ENCODE measurements around the gene ACTL6B. TPM values are rescaled to one million over a fixed set of nuclear protein-coding genes. Genes with fewer than 3 reads are reported as not detected.

Gene ACTL6B
- total RNA-seq, 1 experiment from 2014 or later = 1.3 TPM

DNA sequence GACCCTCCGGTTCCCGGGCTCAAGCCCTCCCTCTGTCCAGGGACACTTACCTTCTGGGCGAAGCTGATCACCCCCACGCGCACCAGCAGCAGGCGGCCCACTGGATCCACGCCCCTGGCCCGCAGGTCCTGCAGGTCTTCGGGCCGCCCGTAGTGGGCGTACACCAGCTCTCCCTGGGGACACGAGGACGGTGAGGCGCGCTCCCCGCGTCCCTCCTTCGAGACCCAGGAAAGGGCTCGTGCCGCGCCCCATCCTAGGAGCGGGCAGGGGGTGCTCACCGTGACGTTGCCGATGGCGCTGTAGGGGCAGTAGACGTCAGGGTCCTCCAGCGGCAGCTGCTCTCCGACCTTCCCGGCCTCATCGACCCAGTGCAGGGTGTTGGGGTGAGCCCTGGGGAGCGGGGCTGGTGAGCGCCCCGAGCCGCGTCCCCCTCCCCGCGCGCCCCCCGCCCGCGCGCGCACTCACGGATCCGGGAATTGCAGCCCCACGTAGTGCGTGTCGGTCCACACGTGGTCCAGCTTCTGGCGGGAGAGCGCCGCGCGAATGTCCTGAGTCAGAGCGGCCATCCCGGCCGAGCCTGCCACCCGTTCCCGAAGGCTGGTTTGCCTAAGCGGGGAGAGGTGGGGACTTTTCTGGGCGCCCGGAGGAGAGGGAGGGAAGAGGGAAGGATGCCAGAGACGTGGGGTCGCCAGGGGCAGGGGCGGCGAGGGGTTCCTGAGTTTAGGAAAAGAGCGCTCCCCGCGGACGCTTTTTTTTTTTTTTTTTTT lies 23.1 kb downstream of the ACTL6B start (continued):
- TF ChIP-seq, protein P1, sequence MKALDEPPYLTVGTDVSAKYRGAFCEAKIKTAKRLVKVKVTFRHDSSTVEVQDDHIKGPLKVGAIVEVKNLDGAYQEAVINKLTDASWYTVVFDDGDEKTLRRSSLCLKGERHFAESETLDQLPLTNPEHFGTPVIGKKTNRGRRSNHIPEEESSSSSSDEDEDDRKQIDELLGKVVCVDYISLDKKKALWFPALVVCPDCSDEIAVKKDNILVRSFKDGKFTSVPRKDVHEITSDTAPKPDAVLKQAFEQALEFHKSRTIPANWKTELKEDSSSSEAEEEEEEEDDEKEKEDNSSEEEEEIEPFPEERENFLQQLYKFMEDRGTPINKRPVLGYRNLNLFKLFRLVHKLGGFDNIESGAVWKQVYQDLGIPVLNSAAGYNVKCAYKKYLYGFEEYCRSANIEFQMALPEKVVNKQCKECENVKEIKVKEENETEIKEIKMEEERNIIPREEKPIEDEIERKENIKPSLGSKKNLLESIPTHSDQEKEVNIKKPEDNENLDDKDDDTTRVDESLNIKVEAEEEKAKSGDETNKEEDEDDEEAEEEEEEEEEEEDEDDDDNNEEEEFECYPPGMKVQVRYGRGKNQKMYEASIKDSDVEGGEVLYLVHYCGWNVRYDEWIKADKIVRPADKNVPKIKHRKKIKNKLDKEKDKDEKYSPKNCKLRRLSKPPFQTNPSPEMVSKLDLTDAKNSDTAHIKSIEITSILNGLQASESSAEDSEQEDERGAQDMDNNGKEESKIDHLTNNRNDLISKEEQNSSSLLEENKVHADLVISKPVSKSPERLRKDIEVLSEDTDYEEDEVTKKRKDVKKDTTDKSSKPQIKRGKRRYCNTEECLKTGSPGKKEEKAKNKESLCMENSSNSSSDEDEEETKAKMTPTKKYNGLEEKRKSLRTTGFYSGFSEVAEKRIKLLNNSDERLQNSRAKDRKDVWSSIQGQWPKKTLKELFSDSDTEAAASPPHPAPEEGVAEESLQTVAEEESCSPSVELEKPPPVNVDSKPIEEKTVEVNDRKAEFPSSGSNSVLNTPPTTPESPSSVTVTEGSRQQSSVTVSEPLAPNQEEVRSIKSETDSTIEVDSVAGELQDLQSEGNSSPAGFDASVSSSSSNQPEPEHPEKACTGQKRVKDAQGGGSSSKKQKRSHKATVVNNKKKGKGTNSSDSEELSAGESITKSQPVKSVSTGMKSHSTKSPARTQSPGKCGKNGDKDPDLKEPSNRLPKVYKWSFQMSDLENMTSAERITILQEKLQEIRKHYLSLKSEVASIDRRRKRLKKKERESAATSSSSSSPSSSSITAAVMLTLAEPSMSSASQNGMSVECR (CRISPR knock-in tag; IDR thresholded peaks at IDR 0.05; ENCODE audit: borderline replicate concordance) = peak; percentile 81; the same call in 1 of the 2 replicates
- TF ChIP-seq, protein P2, sequence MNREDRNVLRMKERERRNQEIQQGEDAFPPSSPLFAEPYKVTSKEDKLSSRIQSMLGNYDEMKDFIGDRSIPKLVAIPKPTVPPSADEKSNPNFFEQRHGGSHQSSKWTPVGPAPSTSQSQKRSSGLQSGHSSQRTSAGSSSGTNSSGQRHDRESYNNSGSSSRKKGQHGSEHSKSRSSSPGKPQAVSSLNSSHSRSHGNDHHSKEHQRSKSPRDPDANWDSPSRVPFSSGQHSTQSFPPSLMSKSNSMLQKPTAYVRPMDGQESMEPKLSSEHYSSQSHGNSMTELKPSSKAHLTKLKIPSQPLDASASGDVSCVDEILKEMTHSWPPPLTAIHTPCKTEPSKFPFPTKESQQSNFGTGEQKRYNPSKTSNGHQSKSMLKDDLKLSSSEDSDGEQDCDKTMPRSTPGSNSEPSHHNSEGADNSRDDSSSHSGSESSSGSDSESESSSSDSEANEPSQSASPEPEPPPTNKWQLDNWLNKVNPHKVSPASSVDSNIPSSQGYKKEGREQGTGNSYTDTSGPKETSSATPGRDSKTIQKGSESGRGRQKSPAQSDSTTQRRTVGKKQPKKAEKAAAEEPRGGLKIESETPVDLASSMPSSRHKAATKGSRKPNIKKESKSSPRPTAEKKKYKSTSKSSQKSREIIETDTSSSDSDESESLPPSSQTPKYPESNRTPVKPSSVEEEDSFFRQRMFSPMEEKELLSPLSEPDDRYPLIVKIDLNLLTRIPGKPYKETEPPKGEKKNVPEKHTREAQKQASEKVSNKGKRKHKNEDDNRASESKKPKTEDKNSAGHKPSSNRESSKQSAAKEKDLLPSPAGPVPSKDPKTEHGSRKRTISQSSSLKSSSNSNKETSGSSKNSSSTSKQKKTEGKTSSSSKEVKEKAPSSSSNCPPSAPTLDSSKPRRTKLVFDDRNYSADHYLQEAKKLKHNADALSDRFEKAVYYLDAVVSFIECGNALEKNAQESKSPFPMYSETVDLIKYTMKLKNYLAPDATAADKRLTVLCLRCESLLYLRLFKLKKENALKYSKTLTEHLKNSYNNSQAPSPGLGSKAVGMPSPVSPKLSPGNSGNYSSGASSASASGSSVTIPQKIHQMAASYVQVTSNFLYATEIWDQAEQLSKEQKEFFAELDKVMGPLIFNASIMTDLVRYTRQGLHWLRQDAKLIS (CRISPR knock-in tag; IDR thresholded peaks at IDR 0.05; ENCODE audit: borderline replicate concordance) = peak; percentile 79; the same call in 1 of the 2 replicates
- TF ChIP-seq, protein P3, sequence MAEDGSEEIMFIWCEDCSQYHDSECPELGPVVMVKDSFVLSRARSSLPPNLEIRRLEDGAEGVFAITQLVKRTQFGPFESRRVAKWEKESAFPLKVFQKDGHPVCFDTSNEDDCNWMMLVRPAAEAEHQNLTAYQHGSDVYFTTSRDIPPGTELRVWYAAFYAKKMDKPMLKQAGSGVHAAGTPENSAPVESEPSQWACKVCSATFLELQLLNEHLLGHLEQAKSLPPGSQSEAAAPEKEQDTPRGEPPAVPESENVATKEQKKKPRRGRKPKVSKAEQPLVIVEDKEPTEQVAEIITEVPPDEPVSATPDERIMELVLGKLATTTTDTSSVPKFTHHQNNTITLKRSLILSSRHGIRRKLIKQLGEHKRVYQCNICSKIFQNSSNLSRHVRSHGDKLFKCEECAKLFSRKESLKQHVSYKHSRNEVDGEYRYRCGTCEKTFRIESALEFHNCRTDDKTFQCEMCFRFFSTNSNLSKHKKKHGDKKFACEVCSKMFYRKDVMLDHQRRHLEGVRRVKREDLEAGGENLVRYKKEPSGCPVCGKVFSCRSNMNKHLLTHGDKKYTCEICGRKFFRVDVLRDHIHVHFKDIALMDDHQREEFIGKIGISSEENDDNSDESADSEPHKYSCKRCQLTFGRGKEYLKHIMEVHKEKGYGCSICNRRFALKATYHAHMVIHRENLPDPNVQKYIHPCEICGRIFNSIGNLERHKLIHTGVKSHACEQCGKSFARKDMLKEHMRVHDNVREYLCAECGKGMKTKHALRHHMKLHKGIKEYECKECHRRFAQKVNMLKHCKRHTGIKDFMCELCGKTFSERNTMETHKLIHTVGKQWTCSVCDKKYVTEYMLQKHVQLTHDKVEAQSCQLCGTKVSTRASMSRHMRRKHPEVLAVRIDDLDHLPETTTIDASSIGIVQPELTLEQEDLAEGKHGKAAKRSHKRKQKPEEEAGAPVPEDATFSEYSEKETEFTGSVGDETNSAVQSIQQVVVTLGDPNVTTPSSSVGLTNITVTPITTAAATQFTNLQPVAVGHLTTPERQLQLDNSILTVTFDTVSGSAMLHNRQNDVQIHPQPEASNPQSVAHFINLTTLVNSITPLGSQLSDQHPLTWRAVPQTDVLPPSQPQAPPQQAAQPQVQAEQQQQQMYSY (CRISPR knock-in tag; IDR thresholded peaks at IDR 0.05) = no peak; the same call in 1 of the 2 replicates
- TF ChIP-seq RELA (CRISPR knock-in tag; IDR thresholded peaks at IDR 0.05; ENCODE audit: borderline replicate concordance) = peak; percentile 86; the same call in 1 of the 2 replicates
- peak; percentile 51; the same call in 1 of the 2 replicates for TF ChIP-seq FOXK1 (CRISPR knock-in tag; IDR thresholded peaks at IDR 0.05)
- TF ChIP-seq, protein P4, sequence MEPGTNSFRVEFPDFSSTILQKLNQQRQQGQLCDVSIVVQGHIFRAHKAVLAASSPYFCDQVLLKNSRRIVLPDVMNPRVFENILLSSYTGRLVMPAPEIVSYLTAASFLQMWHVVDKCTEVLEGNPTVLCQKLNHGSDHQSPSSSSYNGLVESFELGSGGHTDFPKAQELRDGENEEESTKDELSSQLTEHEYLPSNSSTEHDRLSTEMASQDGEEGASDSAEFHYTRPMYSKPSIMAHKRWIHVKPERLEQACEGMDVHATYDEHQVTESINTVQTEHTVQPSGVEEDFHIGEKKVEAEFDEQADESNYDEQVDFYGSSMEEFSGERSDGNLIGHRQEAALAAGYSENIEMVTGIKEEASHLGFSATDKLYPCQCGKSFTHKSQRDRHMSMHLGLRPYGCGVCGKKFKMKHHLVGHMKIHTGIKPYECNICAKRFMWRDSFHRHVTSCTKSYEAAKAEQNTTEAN (CRISPR knock-in tag; IDR thresholded peaks at IDR 0.05) = 0 out of 2 replicates have a peak, but pooled peaks have one; percentile 75
- TF ChIP-seq, protein P5, sequence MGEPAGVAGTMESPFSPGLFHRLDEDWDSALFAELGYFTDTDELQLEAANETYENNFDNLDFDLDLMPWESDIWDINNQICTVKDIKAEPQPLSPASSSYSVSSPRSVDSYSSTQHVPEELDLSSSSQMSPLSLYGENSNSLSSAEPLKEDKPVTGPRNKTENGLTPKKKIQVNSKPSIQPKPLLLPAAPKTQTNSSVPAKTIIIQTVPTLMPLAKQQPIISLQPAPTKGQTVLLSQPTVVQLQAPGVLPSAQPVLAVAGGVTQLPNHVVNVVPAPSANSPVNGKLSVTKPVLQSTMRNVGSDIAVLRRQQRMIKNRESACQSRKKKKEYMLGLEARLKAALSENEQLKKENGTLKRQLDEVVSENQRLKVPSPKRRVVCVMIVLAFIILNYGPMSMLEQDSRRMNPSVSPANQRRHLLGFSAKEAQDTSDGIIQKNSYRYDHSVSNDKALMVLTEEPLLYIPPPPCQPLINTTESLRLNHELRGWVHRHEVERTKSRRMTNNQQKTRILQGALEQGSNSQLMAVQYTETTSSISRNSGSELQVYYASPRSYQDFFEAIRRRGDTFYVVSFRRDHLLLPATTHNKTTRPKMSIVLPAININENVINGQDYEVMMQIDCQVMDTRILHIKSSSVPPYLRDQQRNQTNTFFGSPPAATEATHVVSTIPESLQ (CRISPR knock-in tag; IDR thresholded peaks at IDR 0.05) = no peak
- TF ChIP-seq, protein P6, sequence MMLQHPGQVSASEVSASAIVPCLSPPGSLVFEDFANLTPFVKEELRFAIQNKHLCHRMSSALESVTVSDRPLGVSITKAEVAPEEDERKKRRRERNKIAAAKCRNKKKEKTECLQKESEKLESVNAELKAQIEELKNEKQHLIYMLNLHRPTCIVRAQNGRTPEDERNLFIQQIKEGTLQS (CRISPR knock-in tag; conservative IDR thresholded peaks at IDR 0.05) = no peak
- no peak for TF ChIP-seq ELF4 (CRISPR knock-in tag; IDR thresholded peaks at IDR 0.05; ENCODE audit: low read depth)
- TF ChIP-seq CREM (CRISPR knock-in tag; IDR thresholded peaks at IDR 0.05) = 0 out of 2 replicates have a peak, but pooled peaks have one; percentile 45
- TF ChIP-seq, protein P7, sequence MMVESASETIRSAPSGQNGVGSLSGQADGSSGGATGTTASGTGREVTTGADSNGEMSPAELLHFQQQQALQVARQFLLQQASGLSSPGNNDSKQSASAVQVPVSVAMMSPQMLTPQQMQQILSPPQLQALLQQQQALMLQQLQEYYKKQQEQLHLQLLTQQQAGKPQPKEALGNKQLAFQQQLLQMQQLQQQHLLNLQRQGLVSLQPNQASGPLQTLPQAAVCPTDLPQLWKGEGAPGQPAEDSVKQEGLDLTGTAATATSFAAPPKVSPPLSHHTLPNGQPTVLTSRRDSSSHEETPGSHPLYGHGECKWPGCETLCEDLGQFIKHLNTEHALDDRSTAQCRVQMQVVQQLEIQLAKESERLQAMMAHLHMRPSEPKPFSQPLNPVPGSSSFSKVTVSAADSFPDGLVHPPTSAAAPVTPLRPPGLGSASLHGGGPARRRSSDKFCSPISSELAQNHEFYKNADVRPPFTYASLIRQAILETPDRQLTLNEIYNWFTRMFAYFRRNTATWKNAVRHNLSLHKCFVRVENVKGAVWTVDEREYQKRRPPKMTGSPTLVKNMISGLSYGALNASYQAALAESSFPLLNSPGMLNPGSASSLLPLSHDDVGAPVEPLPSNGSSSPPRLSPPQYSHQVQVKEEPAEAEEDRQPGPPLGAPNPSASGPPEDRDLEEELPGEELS (CRISPR knock-in tag; IDR thresholded peaks at IDR 0.05) = peak; percentile 83; the same call in 1 of the 2 replicates
- TF ChIP-seq ZNF219 (CRISPR knock-in tag; IDR thresholded peaks at IDR 0.05; ENCODE audit: borderline replicate concordance) = 0 out of 2 replicates have a peak, but pooled peaks have one; percentile 54
- TF ChIP-seq, protein P8, sequence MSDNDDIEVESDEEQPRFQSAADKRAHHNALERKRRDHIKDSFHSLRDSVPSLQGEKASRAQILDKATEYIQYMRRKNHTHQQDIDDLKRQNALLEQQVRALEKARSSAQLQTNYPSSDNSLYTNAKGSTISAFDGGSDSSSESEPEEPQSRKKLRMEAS (CRISPR knock-in tag; IDR thresholded peaks at IDR 0.05) = peak; percentile 95
- TF ChIP-seq, protein P9, sequence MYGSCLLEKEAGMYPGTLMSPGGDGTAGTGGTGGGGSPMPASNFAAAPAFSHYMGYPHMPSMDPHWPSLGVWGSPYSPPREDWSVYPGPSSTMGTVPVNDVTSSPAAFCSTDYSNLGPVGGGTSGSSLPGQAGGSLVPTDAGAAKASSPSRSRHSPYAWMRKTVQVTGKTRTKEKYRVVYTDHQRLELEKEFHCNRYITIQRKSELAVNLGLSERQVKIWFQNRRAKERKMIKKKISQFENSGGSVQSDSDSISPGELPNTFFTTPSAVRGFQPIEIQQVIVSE (CRISPR knock-in tag; IDR thresholded peaks at IDR 0.05; ENCODE audit: borderline replicate concordance) = no peak
- peak; percentile 80; the same call in 1 of the 2 replicates for TF ChIP-seq ETV6 (CRISPR knock-in tag; IDR thresholded peaks at IDR 0.05)
